ENCODE measurements around the gene TMLHE. TPM values are rescaled to one million over a fixed set of nuclear protein-coding genes. Genes with fewer than 3 reads are reported as not detected.
"Not testable (repeated sequence)": the region's sequence is repeated elsewhere in the genome, so short reads cannot be mapped to it uniquely, and the experiment has no call there.

Gene TMLHE, protein sequence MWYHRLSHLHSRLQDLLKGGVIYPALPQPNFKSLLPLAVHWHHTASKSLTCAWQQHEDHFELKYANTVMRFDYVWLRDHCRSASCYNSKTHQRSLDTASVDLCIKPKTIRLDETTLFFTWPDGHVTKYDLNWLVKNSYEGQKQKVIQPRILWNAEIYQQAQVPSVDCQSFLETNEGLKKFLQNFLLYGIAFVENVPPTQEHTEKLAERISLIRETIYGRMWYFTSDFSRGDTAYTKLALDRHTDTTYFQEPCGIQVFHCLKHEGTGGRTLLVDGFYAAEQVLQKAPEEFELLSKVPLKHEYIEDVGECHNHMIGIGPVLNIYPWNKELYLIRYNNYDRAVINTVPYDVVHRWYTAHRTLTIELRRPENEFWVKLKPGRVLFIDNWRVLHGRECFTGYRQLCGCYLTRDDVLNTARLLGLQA
- total RNA-seq (10 to 100 TPM; 13.2 to 17.3 (median 13.5) TPM), total RNA-seq (2.4 to 11.6 (median 6.6) reads per million in 29 experiments)
- total RNA-seq (2013), result 17.1 TPM

DNA sequence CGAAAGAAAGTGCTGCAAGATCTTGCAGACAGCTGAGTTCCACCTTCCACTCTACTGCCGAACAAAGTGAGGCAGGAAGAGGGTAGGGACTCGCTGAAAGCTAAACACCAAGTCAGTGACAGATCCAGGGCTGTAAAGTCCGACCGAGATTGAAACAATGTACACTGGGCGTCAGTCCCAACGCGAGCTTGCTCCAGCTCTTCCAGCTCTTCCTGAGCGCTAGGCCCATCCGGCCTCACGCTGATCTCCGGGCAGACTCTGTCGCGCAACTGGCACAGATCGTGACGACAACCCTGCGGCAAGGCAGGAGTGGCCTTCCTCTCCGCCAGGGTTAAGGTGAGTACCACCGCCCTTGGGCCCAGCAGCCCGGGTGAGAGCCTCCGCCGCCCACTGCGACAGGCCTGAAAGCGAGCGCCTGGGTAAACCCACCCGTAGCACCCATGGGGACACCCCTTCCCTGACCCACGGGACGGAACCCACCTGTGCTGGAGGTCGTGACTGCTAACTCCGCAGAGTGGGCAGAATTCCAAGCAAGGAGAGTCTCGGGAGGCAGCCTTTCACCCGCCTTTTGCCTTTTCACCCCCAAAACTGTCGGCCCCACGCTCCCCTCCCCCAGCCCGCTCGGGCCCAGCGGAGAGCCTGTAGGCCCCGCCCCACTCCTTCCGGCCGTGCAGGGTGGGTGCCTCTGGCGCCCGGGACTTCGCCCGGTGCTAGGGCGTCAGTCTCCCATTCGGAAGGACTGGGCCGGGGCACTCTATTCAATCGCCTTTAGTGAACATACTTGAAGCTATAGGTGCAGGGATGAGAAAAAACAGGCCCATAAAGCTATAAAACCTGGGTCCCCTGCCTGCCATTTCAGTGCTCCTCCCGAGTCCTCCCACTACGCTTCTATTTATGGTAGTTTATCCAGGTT is at the start of gene TMLHE, which contains the start of gene SPRY3:
TMLHE (minus strand) TSS at position 641 of the 913 bp plus-strand sequence. CDS start 67,676 bp downstream, outside the sequence.
SPRY3 (plus strand) TSS at position 275 of the 913 bp plus-strand sequence.
- no peaks in the 10 kb centered on the region for H3K27me3 ChIP-seq (replicated peaks in 1 of 2; ENCODE audit: control insufficient read depth in 2 of 2, extremely low read depth in 1 of 2, insufficient read depth in 2 of 2, low read length in 1 of 2)
- H3K9me3 Mint-ChIP-seq, result peaks cover 0 to 4% (median 0%) of the 10 kb centered on the region in 3 donors
- no peaks in the 10 kb centered on the region for H3K27me3 Mint-ChIP-seq
- CTCF ChIA-PET, result no interaction called here
- no peaks in the 10 kb centered on the region for H3K9me3 ChIP-seq
- peak within 1 kb of the TSS; percentile 96 for H3K27ac ChIP-seq (ENCODE audit: low read length)
- peaks cover 0 to 2% of the 10 kb centered on the region in 2 experiments for H3K4me1 ChIP-seq (ENCODE audit: control insufficient read depth in 1 of 2, extremely low read depth in 1 of 2, insufficient read depth in 2 of 2, low read length in 2 of 2)
- H3K36me3 ChIP-seq (ENCODE audit: control insufficient read depth in 2 of 2, extremely low read depth in 1 of 2, insufficient read depth in 1 of 2, low read length in 1 of 2), result no peaks in the 10 kb centered on the region
- peak; percentile 87 to 93 (median 92) for ATAC-seq (replicated peaks in 1 of 4)
- POLR2A ChIA-PET, result interaction anchor here in 1 of 2 donors (0.6 kb wide), 1 partner anchor 26 kb away, joined by 4 read pairs; no protein-coding TSS in a partner anchor
- peak; percentile 16 to 65 (median 42) for DNase-seq
- WGBS (ENCODE audit: insufficient coverage), result 0% methylated on average over 21 of the region's 50 CpGs
- peak within 1 kb of the TSS; percentile 94 to 95 for H3K27ac Mint-ChIP-seq
- peak within 1 kb of the TSS; percentile 85 to 89 (median 85) for H3K4me3 Mint-ChIP-seq
- H3K4me3 ChIP-seq (ENCODE audit: control insufficient read depth in 1 of 2, extremely low read depth in 1 of 2, low read length in 1 of 2), result peak within 1 kb of the TSS; percentile 68 to 94
- H3K36me3 Mint-ChIP-seq, result peaks cover 2% of the 10 kb centered on the region
- peaks cover 8 to 40% (median 33%) of the 10 kb centered on the region in 3 donors for H3K4me1 Mint-ChIP-seq

DNA sequence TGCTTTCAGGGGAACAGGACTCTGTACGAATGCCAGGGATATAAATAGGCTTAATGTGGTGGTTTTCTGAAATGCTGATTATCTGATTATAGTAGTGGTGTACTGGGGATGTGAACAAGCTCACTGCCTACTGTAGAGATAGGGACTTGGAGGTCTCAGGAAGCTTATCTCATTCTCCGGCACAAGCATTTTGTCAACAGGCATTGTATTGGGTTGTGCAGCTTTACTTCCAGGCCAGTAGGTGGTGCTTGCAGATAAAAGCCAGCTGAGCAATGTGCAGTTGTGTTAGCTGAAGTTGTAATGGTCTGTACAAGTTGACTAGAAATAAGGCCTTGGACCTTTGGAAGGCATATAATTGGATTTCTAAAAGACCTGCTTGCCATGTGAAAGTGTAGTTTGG is 49.5 kb upstream of the TMLHE start:
- CTCF ChIA-PET, result no interaction called here
- H3K27me3 ChIP-seq (replicated peaks in 1 of 2; ENCODE audit: control insufficient read depth in 2 of 2, extremely low read depth in 1 of 2, insufficient read depth in 2 of 2, low read length in 1 of 2), result no peaks in the 10 kb centered on the region
- WGBS (ENCODE audit: insufficient coverage), result 100% methylated on average over 1 of the region's 2 CpGs

DNA sequence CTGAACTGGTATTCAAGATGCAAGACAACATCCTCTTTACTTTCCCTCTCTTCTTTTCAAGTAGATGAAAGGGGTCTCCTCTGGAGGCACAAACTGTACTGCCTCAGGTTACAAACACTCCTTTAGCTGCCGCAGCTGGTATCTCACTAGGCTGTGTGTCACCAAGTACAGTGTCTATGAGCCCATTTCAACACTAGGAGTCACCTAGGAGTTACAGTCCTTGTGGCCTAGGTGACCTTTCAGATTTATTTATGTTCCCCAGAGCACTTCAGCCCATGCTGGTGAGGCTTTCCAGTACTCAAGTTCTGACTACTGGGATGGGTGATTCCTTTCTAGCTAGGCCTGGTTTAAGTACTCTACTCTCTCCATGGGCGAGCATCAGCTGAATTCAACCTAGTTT is 32.4 kb upstream of the TMLHE start:
- Mint-ChIP-seq H3K27ac (no peak overlapping the region), H3K4me1 (peaks cover 1 to 7% (median 6%) of the 10 kb centered on the region in 3 donors), H3K27me3 (peaks cover 8 to 18% of the 10 kb centered on the region in 2 donors), H3K36me3 (peaks cover 4% of the 10 kb centered on the region), H3K4me3 (no peak overlapping the region), H3K9me3 (no peaks in the 10 kb centered on the region)
- ChIA-PET POLR2A (no interaction called here), CTCF (no interaction called here)
- no peaks in the 10 kb centered on the region for H3K9me3 ChIP-seq
- H3K4me3 ChIP-seq (ENCODE audit: control insufficient read depth in 1 of 2, extremely low read depth in 1 of 2, low read length in 1 of 2), result no peak overlapping the region
- H3K36me3 ChIP-seq (ENCODE audit: control insufficient read depth in 2 of 2, extremely low read depth in 1 of 2, insufficient read depth in 1 of 2, low read length in 1 of 2), result no peaks in the 10 kb centered on the region
- no peak for ATAC-seq (replicated peaks in 1 of 4)
- 80% methylated on average over 1 of the region's 2 CpGs for WGBS (ENCODE audit: insufficient coverage)
- H3K27ac ChIP-seq (ENCODE audit: low read length), result no peak overlapping the region
- no peaks in the 10 kb centered on the region for H3K27me3 ChIP-seq (replicated peaks in 1 of 2; ENCODE audit: control insufficient read depth in 2 of 2, extremely low read depth in 1 of 2, insufficient read depth in 2 of 2, low read length in 1 of 2)
- no peaks in the 10 kb centered on the region for H3K4me1 ChIP-seq (ENCODE audit: control insufficient read depth in 1 of 2, extremely low read depth in 1 of 2, insufficient read depth in 2 of 2, low read length in 2 of 2)
- DNase-seq, result no peak

More for the DNA sequence above, 49.5 kb upstream of the TMLHE start:
- H3K4me1 ChIP-seq (ENCODE audit: control insufficient read depth in 1 of 2, extremely low read depth in 1 of 2, insufficient read depth in 2 of 2, low read length in 2 of 2), result no peaks in the 10 kb centered on the region
- H3K4me3 ChIP-seq (ENCODE audit: control insufficient read depth in 1 of 2, extremely low read depth in 1 of 2, low read length in 1 of 2), result no peak overlapping the region
- POLR2A ChIA-PET, result no interaction called here
- H3K36me3 ChIP-seq (ENCODE audit: control insufficient read depth in 2 of 2, extremely low read depth in 1 of 2, insufficient read depth in 1 of 2, low read length in 1 of 2), result no peaks in the 10 kb centered on the region
- H3K4me1 Mint-ChIP-seq, result peaks cover 0 to 4% (median 0%) of the 10 kb centered on the region in 3 donors
- peaks cover 13% of the 10 kb centered on the region for H3K36me3 Mint-ChIP-seq
- no peak overlapping the region for H3K4me3 Mint-ChIP-seq
- H3K27ac Mint-ChIP-seq, result no peak overlapping the region
- H3K9me3 Mint-ChIP-seq, result peaks cover 0 to 17% (median 8%) of the 10 kb centered on the region in 3 donors
- ATAC-seq (replicated peaks in 1 of 4) (no peak), DNase-seq (no peak)
- peaks cover 0 to 7% of the 10 kb centered on the region in 2 donors for H3K27me3 Mint-ChIP-seq
- no peaks in the 10 kb centered on the region for H3K9me3 ChIP-seq
- no peak overlapping the region for H3K27ac ChIP-seq (ENCODE audit: low read length)

DNA sequence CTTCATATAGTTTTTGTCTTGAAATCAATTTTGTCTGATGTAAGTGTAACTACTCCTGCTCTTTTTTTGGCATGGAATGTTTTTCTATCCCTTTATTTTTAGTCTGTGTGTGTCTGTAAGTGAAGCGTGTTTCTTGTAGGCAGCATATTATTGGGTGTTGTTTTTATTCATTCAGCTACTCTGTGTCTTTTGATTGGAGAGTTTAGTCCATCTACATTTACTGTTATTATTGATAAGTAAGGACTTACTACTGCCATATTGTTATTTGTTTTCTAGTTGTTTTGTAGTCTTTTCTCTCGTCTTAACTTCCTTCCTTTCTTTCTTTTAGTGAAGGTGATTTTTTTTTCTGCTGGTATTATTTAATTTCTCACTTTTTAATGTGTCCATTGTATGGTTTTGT is 30.5 kb upstream of the TMLHE start:
- H3K36me3 Mint-ChIP-seq, result peaks cover 4% of the 10 kb centered on the region
- no peak overlapping the region for H3K4me3 Mint-ChIP-seq
- H3K36me3 ChIP-seq (ENCODE audit: control insufficient read depth in 2 of 2, extremely low read depth in 1 of 2, insufficient read depth in 1 of 2, low read length in 1 of 2), result no peaks in the 10 kb centered on the region
- WGBS (ENCODE audit: insufficient coverage), result no CpG with 5 or more reads among the region's 2 CpGs
- H3K9me3 ChIP-seq, result no peaks in the 10 kb centered on the region
- CTCF ChIA-PET, result no interaction called here
- peaks cover 8 to 10% of the 10 kb centered on the region in 2 donors for H3K27me3 Mint-ChIP-seq
- H3K27ac Mint-ChIP-seq, result no peak overlapping the region
- H3K27me3 ChIP-seq (replicated peaks in 1 of 2; ENCODE audit: control insufficient read depth in 2 of 2, extremely low read depth in 1 of 2, insufficient read depth in 2 of 2, low read length in 1 of 2), result no peaks in the 10 kb centered on the region
- DNase-seq, result no peak
- ATAC-seq (replicated peaks in 1 of 4), result no peak
- H3K27ac ChIP-seq (ENCODE audit: low read length), result no peak overlapping the region
- H3K9me3 Mint-ChIP-seq, result no peaks in the 10 kb centered on the region
- no peak overlapping the region for H3K4me3 ChIP-seq (ENCODE audit: control insufficient read depth in 1 of 2, extremely low read depth in 1 of 2, low read length in 1 of 2)
- POLR2A ChIA-PET, result no interaction called here
- H3K4me1 Mint-ChIP-seq, result peaks cover 1 to 7% (median 6%) of the 10 kb centered on the region in 3 donors
- no peaks in the 10 kb centered on the region for H3K4me1 ChIP-seq (ENCODE audit: control insufficient read depth in 1 of 2, extremely low read depth in 1 of 2, insufficient read depth in 2 of 2, low read length in 2 of 2)

DNA sequence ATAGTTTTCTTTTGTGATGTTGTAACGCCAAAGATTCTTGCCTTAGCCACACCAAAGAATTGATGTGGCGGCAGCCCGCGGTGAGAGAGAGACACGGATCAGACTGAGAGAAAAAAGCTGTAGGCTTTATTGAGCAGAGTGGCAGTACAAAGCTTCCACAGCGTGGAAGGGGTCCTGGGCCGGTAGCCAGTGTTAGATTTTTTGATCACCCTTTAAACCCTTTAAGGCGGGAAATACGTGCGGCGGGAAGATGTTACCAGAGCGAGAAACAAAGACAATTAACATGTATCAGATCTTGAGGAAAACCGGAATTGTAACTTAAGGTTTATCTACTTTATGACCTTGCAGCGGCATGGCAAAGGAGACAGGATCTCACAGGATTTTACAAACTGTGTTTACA is 28.6 kb upstream of the TMLHE start:
- DNase-seq, result peak in 1 of 35 experiments; percentile 0
- POLR2A ChIA-PET, result not testable (repeated sequence)

DNA sequence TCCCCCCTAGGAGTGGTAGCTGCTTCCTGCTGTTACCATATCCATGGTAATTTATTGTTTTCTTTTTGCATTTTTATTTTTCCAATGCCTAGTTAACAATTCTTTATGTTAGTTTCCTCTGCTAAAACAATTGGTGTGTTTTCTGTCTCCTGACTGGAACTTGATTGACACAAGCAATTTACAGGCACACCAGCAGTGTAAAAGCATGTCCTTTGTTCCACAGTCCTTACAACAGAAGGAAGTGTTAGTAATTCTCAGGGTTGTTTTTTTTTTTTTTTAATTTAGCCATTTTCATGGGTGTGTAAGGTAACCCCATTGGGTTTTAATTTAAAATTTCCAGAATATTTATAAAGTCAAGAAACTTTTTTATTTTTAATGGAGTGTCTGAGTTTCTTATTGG is 25.0 kb upstream of the TMLHE start:
- Mint-ChIP-seq H3K27me3 (peaks cover 2 to 10% of the 10 kb centered on the region in 2 donors), H3K4me1 (peaks cover 4 to 9% (median 8%) of the 10 kb centered on the region in 3 donors), H3K4me3 (no peak overlapping the region), H3K36me3 (no peaks in the 10 kb centered on the region), H3K9me3 (peaks cover 0 to 4% (median 0%) of the 10 kb centered on the region in 3 donors), H3K27ac (no peak overlapping the region)
- POLR2A ChIA-PET, result no interaction called here
- Histone ChIP-seq H3K27ac (ENCODE audit: low read length) (no peak overlapping the region), H3K27me3 (replicated peaks in 1 of 2; ENCODE audit: control insufficient read depth in 2 of 2, extremely low read depth in 1 of 2, insufficient read depth in 2 of 2, low read length in 1 of 2) (no peaks in the 10 kb centered on the region), H3K4me1 (ENCODE audit: control insufficient read depth in 1 of 2, extremely low read depth in 1 of 2, insufficient read depth in 2 of 2, low read length in 2 of 2) (no peaks in the 10 kb centered on the region), H3K4me3 (ENCODE audit: control insufficient read depth in 1 of 2, extremely low read depth in 1 of 2, low read length in 1 of 2) (no peak overlapping the region), H3K36me3 (ENCODE audit: control insufficient read depth in 2 of 2, extremely low read depth in 1 of 2, insufficient read depth in 1 of 2, low read length in 1 of 2) (no peaks in the 10 kb centered on the region), H3K9me3 (no peaks in the 10 kb centered on the region)
- no peak for ATAC-seq (replicated peaks in 1 of 4)
- CTCF ChIA-PET, result no interaction called here
- DNase-seq, result no peak

More for the DNA sequence above, 28.6 kb upstream of the TMLHE start:
- H3K36me3 ChIP-seq (ENCODE audit: control insufficient read depth in 2 of 2, extremely low read depth in 1 of 2, insufficient read depth in 1 of 2, low read length in 1 of 2); ATAC-seq (replicated peaks in 1 of 4); H3K4me1 ChIP-seq (ENCODE audit: control insufficient read depth in 1 of 2, extremely low read depth in 1 of 2, insufficient read depth in 2 of 2, low read length in 2 of 2); H3K27ac Mint-ChIP-seq; H3K27ac ChIP-seq (ENCODE audit: low read length); H3K27me3 Mint-ChIP-seq; H3K9me3 Mint-ChIP-seq; H3K9me3 ChIP-seq; CTCF ChIA-PET; H3K4me3 ChIP-seq (ENCODE audit: control insufficient read depth in 1 of 2, extremely low read depth in 1 of 2, low read length in 1 of 2); H3K36me3 Mint-ChIP-seq; H3K27me3 ChIP-seq (replicated peaks in 1 of 2; ENCODE audit: control insufficient read depth in 2 of 2, extremely low read depth in 1 of 2, insufficient read depth in 2 of 2, low read length in 1 of 2); H3K4me1 Mint-ChIP-seq: not testable (repeated sequence)
- 93% methylated on average over 6 of the region's 14 CpGs for WGBS (ENCODE audit: insufficient coverage)
- H3K4me3 Mint-ChIP-seq, result peak overlapping the region; percentile 66 to 78 (median 71)

Data from T-cell (primary cell).